ENCODE results near the gene CCR6.

CCR6 gene

GRCh38 chr6:167098825-167099225 lies 24.1 kb upstream of the CCR6 start:
- DNase-seq (ENCODE audit: low spot score), result peak; percentile 59

- no peak for DNase-seq (ENCODE audit: low spot score)
Observed at GRCh38 chr6:167099707-167100106, 23.2 kb upstream of the CCR6 start.

GRCh38 chr6:167100241-167100674 lies 22.6 kb upstream of the CCR6 start:
- DNase-seq (ENCODE audit: low spot score), result no peak

GRCh38 chr6:167102318-167102717 lies 20.6 kb upstream of the CCR6 start:
- no peak for DNase-seq (ENCODE audit: low spot score)

- peak; percentile 72 for DNase-seq (ENCODE audit: low spot score)
Observed at GRCh38 chr6:167103041-167103891, 19.6 kb upstream of the CCR6 start.

- no peak for DNase-seq (ENCODE audit: low spot score)
Observed at GRCh38 chr6:167104388-167104787, 18.5 kb upstream of the CCR6 start.

- no peak for DNase-seq (ENCODE audit: low spot score)
Observed at GRCh38 chr6:167105060-167105459, 17.8 kb upstream of the CCR6 start.

- no peak for DNase-seq (ENCODE audit: low spot score)
Observed at GRCh38 chr6:167106406-167106805, 16.5 kb upstream of the CCR6 start.

- DNase-seq (ENCODE audit: low spot score), result no peak
Observed at GRCh38 chr6:167107787-167108186, 15.1 kb upstream of the CCR6 start.

- DNase-seq (ENCODE audit: low spot score), result no peak
Observed at GRCh38 chr6:167108278-167108677, 14.6 kb upstream of the CCR6 start.

GRCh38 chr6:167109651-167110050 lies 13.2 kb upstream of the CCR6 start:
- DNase-seq (ENCODE audit: low spot score), result no peak

GRCh38 chr6:167111597-167111996 lies 11.3 kb upstream of the CCR6 start:
- no peak for DNase-seq (ENCODE audit: low spot score)

GRCh38 chr6:167112421-167112820 lies 10.5 kb upstream of the CCR6 start:
- no peak for DNase-seq (ENCODE audit: low spot score)

GRCh38 chr6:167113047-167113754 lies 9.7 kb upstream of the CCR6 start:
- DNase-seq (ENCODE audit: low spot score), result peak; percentile 77

- DNase-seq (ENCODE audit: low spot score), result peak; percentile 92
Observed at GRCh38 chr6:167113935-167114910, 8.7 kb upstream of the CCR6 start.

GRCh38 chr6:167115054-167115453 lies 7.8 kb upstream of the CCR6 start:
- no peak for DNase-seq (ENCODE audit: low spot score)

- DNase-seq (ENCODE audit: low spot score), result no peak
Observed at GRCh38 chr6:167116109-167116837, 6.6 kb upstream of the CCR6 start.

- DNase-seq (ENCODE audit: low spot score), result no peak
Observed at GRCh38 chr6:167116838-167117228, 6.1 kb upstream of the CCR6 start.

GRCh38 chr6:167118006-167118405 lies 4.9 kb upstream of the CCR6 start:
- DNase-seq (ENCODE audit: low spot score), result no peak

- no peak for DNase-seq (ENCODE audit: low spot score)
Observed at GRCh38 chr6:167118839-167119238, 4.1 kb upstream of the CCR6 start.
